Stimulated activated CD8-positive, alpha-beta memory T cell treated with anti-CD3 and anti-CD28 coated beads, Interleukin-4, amount 100 ng/mL, for 4 hours (primary cell): ENCODE data around the gene CREB3.

ENCODE experiments used
- DNase-seq, 2 donors: peaks; one replicate each; pipeline ENCODE4 v3.0.0-alpha.2; 2020; ENCODE audit warnings: low read depth in 2 of 2, low spot score in 1 of 2

The CREB3 gene

DNA sequence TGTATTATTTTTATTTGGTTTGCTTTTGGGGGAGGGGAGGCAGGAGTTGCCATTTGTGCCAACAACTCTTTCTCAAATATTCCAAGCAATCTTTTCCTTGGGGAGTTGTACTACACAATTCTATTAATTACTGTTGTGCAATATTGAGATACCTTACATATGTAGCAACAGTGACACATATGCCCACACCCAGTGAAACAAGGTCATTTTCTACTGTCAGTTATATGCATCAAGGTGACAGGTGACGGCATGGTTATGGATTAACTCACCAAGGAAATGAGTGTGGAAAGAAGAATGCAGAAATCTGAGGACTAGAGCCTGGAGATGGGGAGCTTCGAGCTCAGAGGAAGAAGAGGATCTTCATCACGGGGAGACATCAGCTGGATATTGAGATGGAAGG is 39.5 kb downstream of the CREB3 start:
- DNase-seq, result no peak

- DNase-seq, result no peak
Observed at GRCh38 chr9:35774907-35775635, 42.6 kb downstream of the CREB3 start.

DNA sequence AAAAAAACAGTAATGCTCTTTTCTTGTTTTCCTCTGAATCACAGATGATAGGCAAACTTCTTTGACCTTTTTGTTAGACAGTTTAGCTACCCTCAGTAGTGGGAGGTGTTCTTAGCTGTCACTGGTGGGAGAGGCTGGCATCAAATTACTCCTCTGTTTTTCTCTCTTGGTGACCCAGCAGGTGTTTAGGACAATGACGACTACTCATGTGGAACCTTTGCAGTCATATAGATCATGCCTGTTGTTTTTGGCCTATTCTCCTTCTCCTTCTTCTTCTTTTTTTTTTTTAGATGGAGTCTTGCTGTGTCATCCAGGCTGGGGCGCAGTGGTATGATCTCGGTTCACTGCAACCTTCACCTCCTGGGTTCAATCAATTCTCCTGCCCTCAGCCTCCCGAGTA is 43.6 kb downstream of the CREB3 start:
- DNase-seq, result no peak

- DNase-seq, result no peak
Observed at GRCh38 chr9:35778496-35778895, 46.0 kb downstream of the CREB3 start.

DNA sequence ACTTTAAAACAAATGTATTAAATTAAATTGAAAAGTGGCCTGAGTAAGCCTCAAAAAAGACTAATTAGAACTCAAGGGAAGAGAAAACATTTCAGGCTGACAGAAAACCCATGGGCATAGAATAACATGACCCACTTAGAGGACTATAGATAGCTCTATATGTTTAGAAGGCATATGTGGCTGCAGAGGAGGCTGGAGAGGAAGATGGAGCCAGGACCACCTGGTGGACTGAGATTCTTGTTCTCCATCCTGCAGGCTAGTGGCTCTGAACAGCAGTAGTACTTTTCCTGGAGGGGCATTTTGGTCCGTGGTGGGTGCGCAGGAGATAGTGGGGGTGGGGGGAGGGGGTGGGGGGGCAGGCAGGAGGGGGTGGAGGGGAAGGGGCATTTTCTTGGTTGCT is 48.6 kb downstream of the CREB3 start:
- DNase-seq, result no peak

DNA sequence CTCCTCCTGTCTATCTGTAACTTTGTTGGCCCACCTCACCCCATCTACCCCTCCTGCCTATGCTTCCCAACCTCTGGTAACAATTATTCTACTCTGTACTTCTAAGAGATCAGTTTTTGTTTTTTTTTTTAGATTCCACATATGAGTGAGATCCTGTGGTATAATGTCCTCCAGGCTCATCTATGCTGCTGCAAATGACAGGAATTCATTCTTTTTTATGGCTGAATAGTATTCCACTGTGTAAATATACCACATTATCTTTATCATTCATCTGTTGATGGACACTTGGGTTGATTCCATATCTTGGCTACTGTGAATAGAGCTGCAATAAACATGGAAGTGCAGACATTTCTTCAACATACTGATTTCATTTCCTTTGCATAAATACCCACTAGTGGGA is 51.0 kb downstream of the CREB3 start:
- DNase-seq, result no peak
